GM18505 (cell line): ENCODE measurements around the gene RAF1.
A peak's percentile ranks its signal among the peaks of the same experiment; 100 is the strongest.
"Not testable (repeated sequence)": the region's sequence is repeated elsewhere in the genome, so short reads cannot be mapped to it uniquely, and the experiment has no call there.

Experiments used
- ATAC-seq: cut with Tn5 transposase; IDR thresholded peaks from one replicate; pipeline ENCODE4 v1.9.1; 2021; ENCODE audit not compliant: unreplicated experiment
- POLR2A ChIP-seq: IDR thresholded peaks from 4 replicates; pipeline ENCODE4 v1.6.1; 2011; ENCODE audit warnings: borderline replicate concordance; ENCODE audit not compliant: insufficient read depth, insufficient read length; ENCODE audit errors: extremely low read depth

Gene RAF1

GRCh38 chr3:12663936-12664908, at the start of gene RAF1:
Gene RAF1 (minus strand): TSS chr3:12664117. CDS start chr3:12618721, 45,396 bp downstream.
- peak; percentile 92 for TF ChIP-seq POLR2A
- ATAC-seq, result peak; percentile 93

GRCh38 chr3:12710062-12710461, 46.1 kb upstream of the RAF1 start:
- no peak for ATAC-seq
- TF ChIP-seq POLR2A, result no peak

- ATAC-seq, result no peak
- TF ChIP-seq POLR2A, result no peak
These were observed 45.4 kb upstream of the RAF1 start for GRCh38 chr3:12709334-12709733.

GRCh38 chr3:12708584-12709192, 44.8 kb upstream of the RAF1 start:
- no peak for ATAC-seq

GRCh38 chr3:12707449-12707848, 43.5 kb upstream of the RAF1 start:
- no peak for ATAC-seq
- TF ChIP-seq POLR2A, result no peak

More at GRCh38 chr3:12708584-12709192, 44.8 kb upstream of the RAF1 start:
- no peak for TF ChIP-seq POLR2A

- no peak for TF ChIP-seq POLR2A
- no peak for ATAC-seq
These were observed 42.8 kb upstream of the RAF1 start for GRCh38 chr3:12706504-12707253.

- ATAC-seq, result no peak
- no peak for TF ChIP-seq POLR2A
These were observed 42.1 kb upstream of the RAF1 start for GRCh38 chr3:12705981-12706380.

- ATAC-seq, result no peak
- no peak for TF ChIP-seq POLR2A
These were observed 41.5 kb upstream of the RAF1 start for GRCh38 chr3:12705374-12705926.

GRCh38 chr3:12702501-12702900, 38.6 kb upstream of the RAF1 start:
- no peak for ATAC-seq
- TF ChIP-seq POLR2A, result no peak

- not testable (repeated sequence) for ATAC-seq
These were observed 37.7 kb upstream of the RAF1 start for GRCh38 chr3:12701601-12702000.

- TF ChIP-seq POLR2A, result no peak
- ATAC-seq, result no peak
These were observed 36.9 kb upstream of the RAF1 start for GRCh38 chr3:12700800-12701199.

GRCh38 chr3:12695916-12696315, 32.0 kb upstream of the RAF1 start:
- no peak for TF ChIP-seq POLR2A
- ATAC-seq, result no peak

GRCh38 chr3:12695112-12695511, 31.2 kb upstream of the RAF1 start:
- no peak for ATAC-seq
- no peak for TF ChIP-seq POLR2A
